K562 (cell line): ENCODE data around the gene TIAM1. TPM values are rescaled to one million over a fixed set of nuclear protein-coding genes. Genes with fewer than 3 reads are reported as not detected.

Experiments
- ATAC-seq: fragments of 200-7000 bp; cut with Tn5 transposase; 3 replicates; pipeline ENCODE4 v1.9.1; 2020; ENCODE audit warnings: moderate library complexity
- BruUV-seq: library from RNA; stranded (reverse); fragments of 400-500 nt; replicated peaks from 2 replicates; lab custom pipeline; 2021; lab: Mats Ljungman, UMichigan
- CTCF ChIA-PET: fragments of 300-600 bp; formaldehyde crosslinking; extraction: SDS; loops from one replicate; lab custom pipeline; 2021; ENCODE audit warnings: low intra/inter-chr PET ratio; lab: Yijun Ruan, JAX
- POLR2A ChIA-PET: fragments of 300-600, 350-650 bp; sonication (Branson Sonifier 250); formaldehyde crosslinking; extraction: SDS; loops from one replicate; lab custom pipeline; 2021; ENCODE audit warnings: antibody characterized with exemption, inconsistent platforms; lab: Yijun Ruan, JAX
- DNase-seq, 4 experiments: peaks; one replicate each; pipeline versions ENCODE4 v3.0.0 to v3.0.0-alpha.2; 2011 to 2018; ENCODE audit warnings: low spot score in 3 of 4, mixed read lengths in 3 of 4; ENCODE audit errors: extremely low read depth in 1 of 4
- FAIRE-seq: peaks from 2 replicates; lab custom pipeline; 2011; peaks lifted over from hg19 to GRCh38; lab: Jason Lieb, UNC
- H2AFZ ChIP-seq: 2 replicates; pipeline ENCODE4 v1.6.0; 2011; ENCODE audit warnings: low read depth, low read length, control low read depth, inconsistent platforms
- H3K27ac ChIP-seq: fragments of 200-600 bp; 3 replicates; pipeline ENCODE4 v1.8.0; 2011; ENCODE audit warnings: low read depth, mild to moderate bottlenecking, control low read depth, inconsistent platforms, low read length, moderate library complexity, mixed read lengths; ENCODE audit errors: extremely low read depth
- H3K27me3 ChIP-seq, 2 experiments: fragments of 300-600 bp in 1 of 2; 2 replicates in 1 of 2; 3 replicates in 1 of 2; pipeline versions ENCODE4 v1.6.0 to v1.8.0; 2011; ENCODE audit warnings: inconsistent platforms in 2 of 2, low read length in 2 of 2, mild to moderate bottlenecking in 1 of 2, mixed read lengths in 1 of 2, moderate library complexity in 1 of 2; ENCODE audit not compliant: control insufficient read depth in 2 of 2, insufficient read depth in 2 of 2
- H3K36me3 ChIP-seq: fragments of 300-600 bp; 3 replicates; pipeline ENCODE4 v1.8.0; 2011; ENCODE audit warnings: mild to moderate bottlenecking, low read length, inconsistent platforms; ENCODE audit not compliant: control insufficient read depth, insufficient read depth
- H3K4me1 ChIP-seq, 2 experiments: fragments of 200-600 bp in 1 of 2; replicated peaks in 1 of 2; 2 replicates in 1 of 2; 3 replicates in 1 of 2; pipeline versions ENCODE4 v1.5.1 to v1.8.0; 2011; ENCODE audit warnings: inconsistent platforms in 2 of 2, low read length in 2 of 2, mild to moderate bottlenecking in 1 of 2, mixed read lengths in 1 of 2, moderate library complexity in 1 of 2; ENCODE audit not compliant: control insufficient read depth in 2 of 2, insufficient read depth in 2 of 2
- H3K4me2 ChIP-seq: 2 replicates; pipeline ENCODE4 v1.6.1; 2011; ENCODE audit warnings: low read length, control low read depth, inconsistent platforms, mixed read lengths; ENCODE audit not compliant: insufficient read depth
- H3K4me3 ChIP-seq: fragments of 200-600 bp; sonication (generic), shearing (Covaris generic); 2 replicates; pipeline ENCODE4 v1.5.1; 2016; ENCODE audit warnings: control low read depth, inconsistent platforms
- H3K79me2 ChIP-seq: fragments of 200-600 bp; 3 replicates; pipeline ENCODE4 v1.8.0; 2011; ENCODE audit warnings: low read length, inconsistent platforms; ENCODE audit not compliant: control insufficient read depth, insufficient read depth
- H3K9ac ChIP-seq, 2 experiments: 2 replicates each; pipeline versions ENCODE4 v1.6.0 to v1.6.1; 2011; ENCODE audit warnings: low read depth in 2 of 2, low read length in 2 of 2, control low read depth in 1 of 2, inconsistent platforms in 1 of 2, mild to moderate bottlenecking in 1 of 2, mixed read lengths in 1 of 2; ENCODE audit not compliant: insufficient read depth in 1 of 2
- H3K9me1 ChIP-seq: one replicate; pipeline ENCODE4 v1.6.0; 2011; ENCODE audit warnings: inconsistent platforms, mild to moderate bottlenecking, low read length, moderate library complexity; ENCODE audit not compliant: control insufficient read depth, insufficient read depth
- H3K9me3 ChIP-seq: replicated peaks from 2 replicates; pipeline ENCODE4 v1.5.1; 2011; ENCODE audit warnings: low read depth, low read length, inconsistent platforms; ENCODE audit not compliant: control insufficient read depth, insufficient read depth
- H4K20me1 ChIP-seq: replicated peaks from 2 replicates; pipeline ENCODE4 v1.6.1; 2011; ENCODE audit warnings: low read length, inconsistent platforms, mixed read lengths; ENCODE audit not compliant: control insufficient read depth, insufficient read depth
- AFF1 ChIP-seq, 2 experiments: fragments of 450-650 bp; IDR thresholded peaks; 2 replicates each; pipeline ENCODE4 v1.6.1; 2018; ENCODE audit warnings: mild to moderate bottlenecking in 2 of 2, low read depth in 1 of 2; ENCODE audit not compliant: partially characterized antibody in 2 of 2
- GABPA ChIP-seq: fragments of 200-800 bp; sonication (Bioruptor generic); conservative IDR thresholded peaks from 2 replicates; pipeline ENCODE4 v1.6.1; 2016; ENCODE audit warnings: low read depth, missing genetic modification characterization, missing compliant biosample characterization
- SP1 ChIP-seq: sonication (generic); formaldehyde crosslinking; IDR thresholded peaks from 2 replicates; pipeline ENCODE4 v1.8.1; 2022; ENCODE audit warnings: mild to moderate bottlenecking, missing genetic modification reagents
- STAG1 ChIP-seq: sonication (generic); formaldehyde crosslinking; IDR thresholded peaks from 2 replicates; pipeline ENCODE4 v1.5.0; 2020; ENCODE audit warnings: missing genetic modification reagents, borderline replicate concordance
- STAT6 ChIP-seq: sonication (generic); formaldehyde crosslinking; IDR thresholded peaks from 2 replicates; pipeline ENCODE4 v1.8.1; 2023; ENCODE audit warnings: mild to moderate bottlenecking, missing genetic modification reagents
- ZC3H11A ChIP-seq: IDR thresholded peaks from 2 replicates; pipeline ENCODE4 v1.6.1; 2012; ENCODE audit warnings: low read depth, low read length, improper control_type of control experiment
- WGBS: fragments of 100-300 bp; shearing (Covaris generic); methylation state at CpG from one replicate; pipeline ENCODE4 v1.1.6; 2016; ENCODE audit warnings: low coverage, mixed read lengths; ENCODE audit not compliant: insufficient coverage; ENCODE audit errors: missing lambda C conversion rate; 5-methylcytosine and 5-hydroxymethylcytosine counted together
- in situ Hi-C: fragments of 300-500 bp; cut with MboI; formaldehyde crosslinking; loops from 4 replicates; pipeline ENCODE4 v1.15.0; 2018; ENCODE audit warnings: inconsistent platforms, mixed read lengths
- intact Hi-C: fragments of 100-400 bp; cut with micrococcal nuclease; formaldehyde crosslinking; loops from 2 replicates; pipeline ENCODE4 v1.14.2; 2022
- polyA plus RNA-seq, 8 experiments: library from polyadenylated mRNA; depleted of rRNA in 4 of 8; stranded (reverse) in 5 of 8; unstranded in 3 of 8; fragments of >200 nt; fragmentation: Nextera tagmentation in 2 of 8; fragmentation: Illumina TruSeq in 1 of 8; extraction: Ambion mirVana in 2 of 8; extraction: Trizol in 1 of 8; gene quantifications; 2 replicates each; pipeline versions ENCODE4 v1.2.1 to v1.2.3, GENCODE V29; 2011 to 2014; ENCODE audit warnings: inconsistent platforms in 1 of 8, missing spikeins in 1 of 8
- total RNA-seq, 7 experiments: library from RNA; depleted of rRNA in 6 of 7; stranded (reverse); fragments of >200 nt in 6 of 7; fragmentation: Illumina TruSeq in 2 of 7; extraction: Trizol in 2 of 7; gene quantifications; 2 replicates each; pipeline versions ENCODE4 v1.2.1 to v1.2.3, GENCODE V29; 2011 to 2021; ENCODE audit warnings: low replicate concordance in 1 of 7

Gene TIAM1
- total and polyA plus RNA-seq, 9 of the 15 experiments (the other 6 are each of a cell fraction or from before 2014, with no cell fraction given): 0.11 TPM; not detected in 8

- DNase-seq (no peak), ATAC-seq (no peak), FAIRE-seq (no peak)
- in situ Hi-C loops (no loop called here), intact Hi-C loops (no loop called here)
- Histone ChIP-seq H4K20me1 (no peaks in the 10 kb centered on the region), H3K36me3 (no peaks in the 10 kb centered on the region), H3K9me1 (no peaks in the 10 kb centered on the region), H3K9ac (no peak overlapping the region), H3K4me1 (no peaks in the 10 kb centered on the region), H2AFZ (no peak overlapping the region), H3K27me3 (peaks cover 4 to 6% of the 10 kb centered on the region in 2 experiments; a peak in 2 of 5 replicates), H3K27ac (no peak overlapping the region), H3K9me3 (no peaks in the 10 kb centered on the region), H3K4me2 (no peak overlapping the region), H3K4me3 (no peak overlapping the region), H3K79me2 (no peaks in the 10 kb centered on the region)
- ChIA-PET CTCF (interaction anchor here (0.6 kb wide), 1 partner anchor 932 kb away, joined by 3 read pairs; no protein-coding TSS in a partner anchor), POLR2A (no interaction called here)
- BruUV-seq: no TSS peak
- TF ChIP-seq GABPA (tag): no peak
- no peak for TF ChIP-seq SP1 (CRISPR knock-in tag)
- WGBS: 1% methylated on average over 9 of the region's 9 CpGs
Observed at GRCh38 chr21:31329456-31330143, 14.5 kb downstream of the TIAM1 start.

- Histone ChIP-seq H4K20me1 (no peaks in the 10 kb centered on the region), H3K27me3 (peaks cover 4 to 5% of the 10 kb centered on the region in 2 experiments; a peak in 1 of 5 replicates), H3K9me3 (no peaks in the 10 kb centered on the region), H3K27ac (no peak overlapping the region), H3K4me1 (no peaks in the 10 kb centered on the region), H3K79me2 (no peaks in the 10 kb centered on the region), H3K9ac (no peak overlapping the region), H3K36me3 (no peaks in the 10 kb centered on the region), H3K4me2 (no peak overlapping the region), H3K4me3 (no peak overlapping the region), H2AFZ (no peak overlapping the region), H3K9me1 (no peaks in the 10 kb centered on the region)
- FAIRE-seq (no peak), DNase-seq (no peak), ATAC-seq (no peak)
- intact Hi-C loops: no loop called here
- in situ Hi-C loops: no loop called here
- ChIA-PET CTCF (no interaction called here), POLR2A (interaction anchor here (0.8 kb wide), 1 partner anchor 9 kb away, joined by 3 read pairs; no protein-coding TSS in a partner anchor)
- under 1% methylated on average over 14 of the region's 14 CpGs for WGBS
- BruUV-seq: no TSS peak
- TF ChIP-seq STAG1 (CRISPR knock-in tag) (no peak), STAT6 (CRISPR knock-in tag) (no peak), ZC3H11A (no peak), AFF1 (IDR thresholded peaks at IDR 0.05; ENCODE audit: low read depth in 1 of 2, partially characterized antibody in 2 of 2) (no peak)
Observed at GRCh38 chr21:31326522-31327242, 17.4 kb downstream of the TIAM1 start.
